CD14-positive monocyte (primary cell): ENCODE data around the gene ABCC4. TPM values are rescaled to one million over a fixed set of nuclear protein-coding genes. Genes with fewer than 3 reads are reported as not detected.
"Not testable (repeated sequence)": the region's sequence is repeated elsewhere in the genome, so short reads cannot be mapped to it uniquely, and the experiment has no call there.

ENCODE experiments used
- DNase-seq, 3 donors: peaks; one replicate each; pipeline ENCODE4 v3.0.0-alpha.2; 2011 to 2022
- H2AFZ ChIP-seq: 2 replicates; pipeline ENCODE4 v1.6.0; 2012; ENCODE audit warnings: mild to moderate bottlenecking, low read depth, low read length, inconsistent platforms; ENCODE audit not compliant: insufficient read depth, poor library complexity, severe bottlenecking
- H3K27ac ChIP-seq, 2 donors: 1 replicate in 1 of 2; 2 replicates in 1 of 2; pipeline ENCODE4 v1.5.1; 2012 to 2013; ENCODE audit warnings: low read length in 2 of 2, control low read depth in 1 of 2, inconsistent platforms in 1 of 2, low read depth in 1 of 2, mild to moderate bottlenecking in 1 of 2
- H3K27me3 ChIP-seq, 2 donors: one replicate each; pipeline versions ENCODE4 v1.6.0 to v1.6.1; 2011 to 2013; ENCODE audit warnings: low read length in 2 of 2; ENCODE audit not compliant: control insufficient read depth in 2 of 2, insufficient read depth in 2 of 2
- H3K36me3 ChIP-seq, 2 donors: replicated peaks in 1 of 2; 1 replicate in 1 of 2; 2 replicates in 1 of 2; pipeline versions ENCODE4 v1.5.1 to v1.6.1; 2012 to 2013; ENCODE audit warnings: low read length in 2 of 2, control low read depth in 1 of 2, inconsistent platforms in 1 of 2, mild to moderate bottlenecking in 1 of 2; ENCODE audit not compliant: insufficient read depth in 2 of 2, control insufficient read depth in 1 of 2
- H3K4me1 ChIP-seq, 2 donors: 1 replicate in 1 of 2; 2 replicates in 1 of 2; pipeline versions ENCODE4 v1.5.1 to v1.6.1; 2012 to 2013; ENCODE audit warnings: low read length in 2 of 2, control low read depth in 1 of 2, inconsistent platforms in 1 of 2, mild to moderate bottlenecking in 1 of 2, moderate library complexity in 1 of 2; ENCODE audit not compliant: insufficient read depth in 2 of 2, control insufficient read depth in 1 of 2
- H3K4me2 ChIP-seq: replicated peaks from 2 replicates; pipeline ENCODE3; 2012; ENCODE audit warnings: low read length, moderate library complexity, mild to moderate bottlenecking; ENCODE audit not compliant: poor library complexity, severe bottlenecking; ENCODE audit errors: extremely low read depth
- H3K4me3 ChIP-seq, 3 experiments: fragments of 200-600 bp in 1 of 3; sonication (generic) in 1 of 3; replicated peaks in 1 of 3; 1 replicate in 2 of 3; 2 replicates in 1 of 3; pipeline ENCODE4 v1.5.1; 2011 to 2013; ENCODE audit warnings: low read length in 3 of 3, mild to moderate bottlenecking in 3 of 3, control low read depth in 2 of 3, low read depth in 2 of 3, inconsistent platforms in 1 of 3, moderate library complexity in 1 of 3
- H3K79me2 ChIP-seq: 2 replicates; pipeline ENCODE4 v1.6.0; 2012; ENCODE audit warnings: mild to moderate bottlenecking, control low read depth, inconsistent platforms, low read length, moderate library complexity; ENCODE audit not compliant: insufficient read depth
- H3K9ac ChIP-seq: 2 replicates; pipeline ENCODE4 v1.6.0; 2017; ENCODE audit warnings: low read length, mild to moderate bottlenecking; ENCODE audit not compliant: insufficient read depth, poor library complexity, severe bottlenecking
- H3K9me3 ChIP-seq, 2 donors: replicated peaks in 1 of 2; 1 replicate in 1 of 2; 2 replicates in 1 of 2; pipeline versions ENCODE4 v1.5.1 to v1.6.1; 2012 to 2013; ENCODE audit warnings: low read length in 2 of 2, control low read depth in 1 of 2; ENCODE audit not compliant: control insufficient read depth in 1 of 2, insufficient read depth in 1 of 2
- H4K20me1 ChIP-seq: 2 replicates; pipeline ENCODE4 v1.6.0; 2012; ENCODE audit warnings: mild to moderate bottlenecking, low read length, control low read depth, moderate library complexity; ENCODE audit not compliant: insufficient read depth
- H3K27ac Mint-ChIP-seq, 7 donors: one replicate each; pipeline ENCODE4 v1.8.0; 2020; ENCODE audit warnings: mild to moderate bottlenecking in 7 of 7, mixed read lengths in 7 of 7, moderate library complexity in 6 of 7, inconsistent platforms in 2 of 7
- H3K27me3 Mint-ChIP-seq, 3 donors: one replicate each; pipeline ENCODE4 v1.8.0; 2021 to 2022; ENCODE audit warnings: low read depth in 3 of 3, mild to moderate bottlenecking in 3 of 3, mixed read lengths in 3 of 3, moderate library complexity in 3 of 3, inconsistent platforms in 1 of 3
- H3K36me3 Mint-ChIP-seq, 2 donors: one replicate each; pipeline ENCODE4 v1.8.0; 2020; ENCODE audit warnings: mixed read lengths in 2 of 2, inconsistent platforms in 1 of 2, mild to moderate bottlenecking in 1 of 2
- H3K4me1 Mint-ChIP-seq: one replicate; pipeline ENCODE4 v1.8.0; 2020; ENCODE audit warnings: mild to moderate bottlenecking, mixed read lengths
- H3K4me3 Mint-ChIP-seq, 2 donors: one replicate each; pipeline ENCODE4 v1.8.0; 2020; ENCODE audit warnings: mild to moderate bottlenecking in 2 of 2, mixed read lengths in 2 of 2, moderate library complexity in 1 of 2
- H3K9me3 Mint-ChIP-seq, 7 donors: one replicate each; pipeline ENCODE4 v1.8.0; 2020 to 2022; ENCODE audit warnings: mixed read lengths in 7 of 7, mild to moderate bottlenecking in 6 of 7, moderate library complexity in 6 of 7, inconsistent platforms in 2 of 7
- CTCF ChIP-seq: fragments of 200-600 bp; IDR thresholded peaks from one replicate; pipeline ENCODE4 v1.8.0; 2022; ENCODE audit warnings: antibody characterized with exemption, mild to moderate bottlenecking
- WGBS: methylation state at CpG from one replicate; pipeline ENCODE4 v1.1.5; 2013; ENCODE audit warnings: missing lambda C conversion rate; ENCODE audit not compliant: insufficient coverage; 5-methylcytosine and 5-hydroxymethylcytosine counted together
- intact Hi-C, 2 donors: fragments of 100-400 bp; cut with micrococcal nuclease; formaldehyde crosslinking; loops; one replicate each; pipeline versions ENCODE4 v1.15.0 to v1.15.1; 2023
- polyA plus RNA-seq, 3 donors: library from polyadenylated mRNA; depleted of rRNA in 1 of 3; unstranded in 2 of 3; stranded (reverse) in 1 of 3; fragments of 300-500 nt in 2 of 3; fragments of >200 nt in 1 of 3; fragmentation: Illumina TruSeq in 2 of 3; gene quantifications; 1 replicate in 2 of 3; 2 replicates in 1 of 3; pipeline ENCODE4 v1.2.3, GENCODE V29; 2012 to 2021

Gene ABCC4
- polyA plus RNA-seq, 3 donors = 0.96 to 2.5 (median 1.7) TPM

- Mint-ChIP-seq H3K4me3 (no peak overlapping the region), H3K4me1 (peaks cover 3% of the 10 kb centered on the region), H3K9me3 (peaks cover under 1 to 5% (median 1%) of the 10 kb centered on the region in 7 donors), H3K36me3 (peaks cover 5 to 10% of the 10 kb centered on the region in 2 donors), H3K27me3 (peaks cover 0 to 1% (median 1%) of the 10 kb centered on the region in 3 donors), H3K27ac (no peak overlapping the region)
- over 99% methylated on average over 10 of the region's 13 CpGs for WGBS
- intact Hi-C loops = loop anchor here (5.0 to 10.0 kb wide), 2 partner anchors 209 to 641 kb away; no protein-coding TSS in a partner anchor
- no peaks in the 10 kb centered on the region for H4K20me1 ChIP-seq
- H3K4me3 ChIP-seq = no peak overlapping the region
- H3K4me2 ChIP-seq = no peak overlapping the region
- no peaks in the 10 kb centered on the region for H3K27me3 ChIP-seq
- H3K4me1 ChIP-seq = no peaks in the 10 kb centered on the region
- H3K9ac ChIP-seq = no peak overlapping the region
- H3K36me3 ChIP-seq = no peaks in the 10 kb centered on the region
- H3K79me2 ChIP-seq = no peaks in the 10 kb centered on the region
- DNase-seq = no peak
- TF ChIP-seq CTCF = no peak
- H2AFZ ChIP-seq = no peak overlapping the region
- no peak overlapping the region for H3K27ac ChIP-seq
- H3K9me3 ChIP-seq = no peaks in the 10 kb centered on the region
Measured at GRCh38 chr13:95193509-95194230, 107.6 kb downstream of the ABCC4 start.

- peaks cover 4 to 10% of the 10 kb centered on the region in 2 donors for H3K36me3 Mint-ChIP-seq
- H3K4me2 ChIP-seq = no peak overlapping the region
- no peaks in the 10 kb centered on the region for H3K36me3 ChIP-seq
- peaks cover 0 to 1% (median 1%) of the 10 kb centered on the region in 3 donors for H3K27me3 Mint-ChIP-seq
- H3K79me2 ChIP-seq = no peaks in the 10 kb centered on the region
- H4K20me1 ChIP-seq = no peaks in the 10 kb centered on the region
- H3K9ac ChIP-seq = no peak overlapping the region
- H3K9me3 Mint-ChIP-seq = peaks cover 0 to 3% (median 0%) of the 10 kb centered on the region in 7 donors
- no peaks in the 10 kb centered on the region for H3K4me1 ChIP-seq
- no peak overlapping the region for H3K4me3 Mint-ChIP-seq
- no peak for TF ChIP-seq CTCF
- no peak overlapping the region for H2AFZ ChIP-seq
- peaks cover 3% of the 10 kb centered on the region for H3K4me1 Mint-ChIP-seq
- H3K27ac Mint-ChIP-seq = no peak overlapping the region
- 88% methylated on average over 7 of the region's 7 CpGs for WGBS
- H3K4me3 ChIP-seq = no peak overlapping the region
- H3K27ac ChIP-seq = no peak overlapping the region
- DNase-seq = no peak
- H3K9me3 ChIP-seq = no peaks in the 10 kb centered on the region
- intact Hi-C loops = loop anchor here (5.0 to 10.0 kb wide), 2 partner anchors 209 to 642 kb away; no protein-coding TSS in a partner anchor
- no peaks in the 10 kb centered on the region for H3K27me3 ChIP-seq
Measured at GRCh38 chr13:95192998-95193397, 108.3 kb downstream of the ABCC4 start.

DNA sequence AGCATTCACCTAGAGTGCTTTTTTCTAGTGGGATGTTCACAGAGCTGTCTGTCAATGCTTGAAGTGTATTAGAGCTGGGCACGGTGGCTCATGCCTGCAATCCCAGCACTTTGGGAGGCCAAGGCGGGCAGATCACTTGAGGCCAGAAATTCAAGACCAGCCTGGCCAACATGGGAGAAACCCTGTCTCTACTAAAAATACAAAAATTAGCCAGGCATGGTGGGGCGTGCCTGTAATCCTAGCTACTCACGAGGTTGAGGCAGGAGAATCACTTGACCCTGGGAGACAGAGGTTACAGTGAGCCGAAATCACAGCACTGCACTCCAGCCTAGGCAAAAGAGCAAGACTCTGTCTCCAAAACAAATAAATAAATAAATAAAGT, 108.7 kb downstream of the ABCC4 start:
- not testable (repeated sequence) for H3K79me2 ChIP-seq, H3K4me2 ChIP-seq, H3K36me3 ChIP-seq, H4K20me1 ChIP-seq, H3K9me3 Mint-ChIP-seq, H3K27ac ChIP-seq, H3K9me3 ChIP-seq, H3K27me3 Mint-ChIP-seq, H3K4me3 Mint-ChIP-seq, H3K4me1 Mint-ChIP-seq, H2AFZ ChIP-seq, H3K9ac ChIP-seq, H3K4me1 ChIP-seq, H3K4me3 ChIP-seq, DNase-seq, H3K27me3 ChIP-seq
- intact Hi-C loops = loop anchor here (5.0 to 10.0 kb wide), 2 partner anchors 210 to 642 kb away; no protein-coding TSS in a partner anchor
- peaks cover 1 to 10% of the 10 kb centered on the region in 2 donors for H3K36me3 Mint-ChIP-seq
- peak overlapping the region in 1 of 7 donors; percentile 46 for H3K27ac Mint-ChIP-seq
- WGBS = 94% methylated on average over 2 of the region's 5 CpGs
